ENCODE data around the gene SMIM24. TPM values are rescaled to one million over a fixed set of nuclear protein-coding genes. Genes with fewer than 3 reads are reported as not detected.
"Not testable (repeated sequence)": the region's sequence is repeated elsewhere in the genome, so short reads cannot be mapped to it uniquely, and the experiment has no call there.

The SMIM24 gene
- total and polyA plus RNA-seq, 4 donors: 0.10 to 0.22 (median 0.15) TPM; not detected in 1

- 91 to 92% methylated on average over 15 of the region's 15 CpGs for WGBS, 2 donors
- Histone ChIP-seq H3K27me3 (ENCODE audit: control insufficient read depth in 3 of 3, insufficient read depth in 3 of 3, low read length in 2 of 3) (no peaks in the 10 kb centered on the region), H3K4me3 (no peak overlapping the region), H3K4me1 (ENCODE audit: control insufficient read depth in 5 of 5, insufficient read depth in 5 of 5, low read length in 5 of 5) (peaks cover 0 to 18% (median 5%) of the 10 kb centered on the region in 5 donors), H3K36me3 (ENCODE audit: control insufficient read depth in 4 of 4, insufficient read depth in 4 of 4, low read length in 4 of 4) (peaks cover 0 to 15% (median 9%) of the 10 kb centered on the region in 4 donors), H3K9ac (ENCODE audit: insufficient read depth in 1 of 2, low read length in 2 of 2) (no peak overlapping the region), H3K27ac (ENCODE audit: low read depth in 1 of 2, low read length in 1 of 2) (no peak overlapping the region), H3K9me3 (ENCODE audit: control insufficient read depth in 4 of 4, insufficient read depth in 3 of 4, low read length in 3 of 4) (no peaks in the 10 kb centered on the region)
- no peak for DNase-seq
- no peak for ATAC-seq (ENCODE audit: insufficient read depth, low FRiP score)
- TF ChIP-seq CTCF (IDR thresholded peaks at IDR 0.05; ENCODE audit: control extremely low read depth, extremely low read depth): no peak
These were observed 29.3 kb upstream of the SMIM24 start for GRCh38 chr19:3509566-3509989.

- TF ChIP-seq CTCF (IDR thresholded peaks at IDR 0.05; ENCODE audit: control extremely low read depth, extremely low read depth): no peak
- H3K9me3 ChIP-seq (ENCODE audit: control insufficient read depth in 4 of 4, insufficient read depth in 3 of 4, low read length in 3 of 4): no peaks in the 10 kb centered on the region
- no peaks in the 10 kb centered on the region for H3K27me3 ChIP-seq (ENCODE audit: control insufficient read depth in 3 of 3, insufficient read depth in 3 of 3, low read length in 2 of 3)
- peaks cover 0 to 15% (median 9%) of the 10 kb centered on the region in 4 donors for H3K36me3 ChIP-seq (ENCODE audit: control insufficient read depth in 4 of 4, insufficient read depth in 4 of 4, low read length in 4 of 4)
- peaks cover 0 to 18% (median 5%) of the 10 kb centered on the region in 5 donors for H3K4me1 ChIP-seq (ENCODE audit: control insufficient read depth in 5 of 5, insufficient read depth in 5 of 5, low read length in 5 of 5)
- no peak for ATAC-seq (ENCODE audit: insufficient read depth, low FRiP score)
- H3K27ac ChIP-seq (ENCODE audit: low read depth in 1 of 2, low read length in 1 of 2): no peak overlapping the region
- no peak overlapping the region for H3K9ac ChIP-seq (ENCODE audit: insufficient read depth in 1 of 2, low read length in 2 of 2)
- DNase-seq: no peak
- no peak overlapping the region for H3K4me3 ChIP-seq
- WGBS, 2 donors: 86 to 88% methylated on average over 23 of the region's 23 CpGs
These were observed 28.6 kb upstream of the SMIM24 start for GRCh38 chr19:3508771-3509535.

GRCh38 chr19:3508121-3508661 is 27.9 kb upstream of the SMIM24 start:
- ATAC-seq (ENCODE audit: insufficient read depth, low FRiP score); H3K4me3 ChIP-seq; H3K27me3 ChIP-seq (ENCODE audit: control insufficient read depth in 3 of 3, insufficient read depth in 3 of 3, low read length in 2 of 3); H3K27ac ChIP-seq (ENCODE audit: low read depth in 1 of 2, low read length in 1 of 2); H3K9me3 ChIP-seq (ENCODE audit: control insufficient read depth in 4 of 4, insufficient read depth in 3 of 4, low read length in 3 of 4); H3K9ac ChIP-seq (ENCODE audit: insufficient read depth in 1 of 2, low read length in 2 of 2); DNase-seq: not testable (repeated sequence)
- 90 to 94% methylated on average over 17 to 18 of the region's 18 CpGs for WGBS, 2 donors
- H3K4me1 ChIP-seq (ENCODE audit: control insufficient read depth in 5 of 5, insufficient read depth in 5 of 5, low read length in 5 of 5): peaks cover 0 to 18% (median 5%) of the 10 kb centered on the region in 5 donors
- peaks cover 0 to 15% (median 9%) of the 10 kb centered on the region in 4 donors for H3K36me3 ChIP-seq (ENCODE audit: control insufficient read depth in 4 of 4, insufficient read depth in 4 of 4, low read length in 4 of 4)

GRCh38 chr19:3507371-3508120 is 27.2 kb upstream of the SMIM24 start:
- H3K9ac ChIP-seq (ENCODE audit: insufficient read depth in 1 of 2, low read length in 2 of 2): peak overlapping the region; percentile 17 to 63
- 38 to 55% methylated on average over 31 of the region's 31 CpGs for WGBS, 2 donors
- no peak for ATAC-seq (ENCODE audit: insufficient read depth, low FRiP score)
- H3K4me3 ChIP-seq: peak overlapping the region; percentile 83
- H3K9me3 ChIP-seq (ENCODE audit: control insufficient read depth in 4 of 4, insufficient read depth in 3 of 4, low read length in 3 of 4): no peaks in the 10 kb centered on the region
- no peak for TF ChIP-seq CTCF (IDR thresholded peaks at IDR 0.05; ENCODE audit: control extremely low read depth, extremely low read depth)
- peak; percentile 21 to 22 (median 22) for DNase-seq
- H3K36me3 ChIP-seq (ENCODE audit: control insufficient read depth in 4 of 4, insufficient read depth in 4 of 4, low read length in 4 of 4): peaks cover 0 to 15% (median 9%) of the 10 kb centered on the region in 4 donors
- H3K27ac ChIP-seq (ENCODE audit: low read depth in 1 of 2, low read length in 1 of 2): peak overlapping the region in 1 of 2 donors; percentile 15
- no peaks in the 10 kb centered on the region for H3K27me3 ChIP-seq (ENCODE audit: control insufficient read depth in 3 of 3, insufficient read depth in 3 of 3, low read length in 2 of 3)
- peaks cover 0 to 18% (median 5%) of the 10 kb centered on the region in 5 donors for H3K4me1 ChIP-seq (ENCODE audit: control insufficient read depth in 5 of 5, insufficient read depth in 5 of 5, low read length in 5 of 5)

Data from lung (tissue), 12 donors.